Nucleus accumbens (tissue), 56 donors: ENCODE results near the gene GIT2.

Experiments
- DNase-seq, 56 donors: peaks; one replicate each; lab custom pipeline; 2025; lab: John Stamatoyannopoulos, UW

Gene GIT2

GRCh38 chr12:110007881-110008280, 11.7 kb upstream of the GIT2 start:
- no peak for DNase-seq

- DNase-seq: no peak
These were observed 9.9 kb upstream of the GIT2 start for GRCh38 chr12:110006115-110006514.

- DNase-seq: no peak
These were observed 9.3 kb upstream of the GIT2 start for GRCh38 chr12:110005319-110005973.

DNA sequence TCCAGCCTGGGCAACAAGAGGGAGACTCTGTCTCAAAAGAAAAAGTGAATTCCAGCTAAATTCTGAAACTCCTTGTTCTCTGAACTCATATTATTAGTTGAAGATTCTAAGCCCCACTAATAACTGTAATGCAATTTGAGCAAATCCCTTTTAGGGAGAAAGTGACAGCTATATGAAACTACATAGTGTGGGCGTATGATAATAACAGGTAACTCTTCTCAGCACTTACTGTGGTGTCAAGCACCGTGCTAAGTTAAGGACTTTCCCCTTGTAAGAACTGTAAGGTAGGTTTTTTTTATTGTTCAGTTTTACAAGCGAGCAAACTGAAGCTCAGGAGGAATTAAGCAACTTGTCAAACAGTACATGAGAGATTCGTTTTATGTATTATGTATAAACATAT, 8.4 kb upstream of the GIT2 start:
- peak in 4 of 56 donors; percentile 12 to 34 (median 22) for DNase-seq

DNA sequence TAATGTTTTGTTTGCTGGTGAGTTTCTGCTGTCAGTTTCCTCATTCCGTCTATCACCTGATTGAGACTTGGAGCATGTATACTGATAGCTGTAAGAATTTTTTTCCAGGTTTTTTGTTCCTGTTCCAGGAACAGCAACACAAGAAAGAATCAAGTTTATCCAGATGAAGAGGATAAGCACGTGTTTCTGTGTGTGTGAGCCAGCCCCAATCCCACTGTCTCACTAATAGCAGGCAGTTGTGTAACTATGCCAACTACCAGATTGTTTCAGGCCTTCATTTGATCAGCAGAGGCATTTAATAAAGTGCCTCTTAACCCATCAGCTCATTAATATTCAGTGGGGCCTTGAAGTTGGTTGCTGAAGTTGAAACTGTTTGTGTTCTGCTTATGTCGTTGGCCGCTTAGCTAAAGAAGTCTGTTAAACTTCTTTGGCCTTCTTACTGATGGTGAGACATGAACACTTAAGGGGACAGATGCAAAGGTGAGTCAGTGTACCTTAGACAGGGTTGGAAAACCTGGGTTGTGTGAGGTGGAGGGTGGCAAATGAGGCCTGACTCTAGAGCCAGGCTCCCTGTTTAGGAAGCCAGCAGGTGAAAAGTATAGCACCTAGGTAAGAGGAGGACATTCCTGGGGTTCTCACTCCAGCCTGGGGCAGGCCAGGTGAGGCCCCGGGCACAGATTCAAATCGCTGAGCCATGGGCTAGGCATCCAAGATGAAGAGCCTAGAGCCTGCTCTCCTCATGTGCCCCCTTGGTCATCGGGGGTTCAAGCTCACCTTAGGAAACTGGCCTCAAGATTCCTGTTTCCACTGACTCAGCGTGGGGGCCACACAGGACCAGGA, 6.7 kb upstream of the GIT2 start:
- peak in 3 of 56 donors; percentile 8 to 20 (median 18) for DNase-seq

- no peak for DNase-seq
These were observed 5.4 kb upstream of the GIT2 start for GRCh38 chr12:110001596-110001995.

DNA sequence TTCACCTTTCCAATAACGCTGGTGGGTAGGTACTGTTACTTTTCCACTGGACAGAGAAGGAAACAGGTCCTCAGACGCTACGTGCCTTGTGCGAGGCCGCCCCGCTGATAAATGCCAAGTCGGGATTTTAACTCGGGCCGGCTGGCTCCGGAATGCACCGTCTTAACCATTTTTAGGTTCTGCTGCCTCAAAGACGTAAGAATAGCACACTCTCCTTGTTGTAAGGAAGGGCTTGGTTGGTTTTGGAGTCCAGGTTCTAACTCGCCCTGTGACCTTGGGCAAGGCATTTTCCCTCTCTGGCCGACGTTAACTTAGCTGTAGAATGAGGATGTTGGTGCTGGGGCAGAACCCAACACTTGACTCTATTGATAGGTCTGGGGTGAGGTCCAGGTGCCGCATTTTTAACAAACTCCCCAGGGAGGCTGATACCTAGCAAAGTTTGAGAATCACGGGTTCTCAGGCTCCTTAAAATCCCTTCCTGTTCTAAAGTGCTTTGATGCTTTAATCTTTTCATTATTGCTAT, 3.9 kb upstream of the GIT2 start:
- DNase-seq: peak in 10 of 56 donors; percentile 5 to 32 (median 16)

- DNase-seq: peak in 2 of 56 donors; percentile 43 to 47
These were observed 3.4 kb upstream of the GIT2 start for GRCh38 chr12:109999649-109999971.

DNA sequence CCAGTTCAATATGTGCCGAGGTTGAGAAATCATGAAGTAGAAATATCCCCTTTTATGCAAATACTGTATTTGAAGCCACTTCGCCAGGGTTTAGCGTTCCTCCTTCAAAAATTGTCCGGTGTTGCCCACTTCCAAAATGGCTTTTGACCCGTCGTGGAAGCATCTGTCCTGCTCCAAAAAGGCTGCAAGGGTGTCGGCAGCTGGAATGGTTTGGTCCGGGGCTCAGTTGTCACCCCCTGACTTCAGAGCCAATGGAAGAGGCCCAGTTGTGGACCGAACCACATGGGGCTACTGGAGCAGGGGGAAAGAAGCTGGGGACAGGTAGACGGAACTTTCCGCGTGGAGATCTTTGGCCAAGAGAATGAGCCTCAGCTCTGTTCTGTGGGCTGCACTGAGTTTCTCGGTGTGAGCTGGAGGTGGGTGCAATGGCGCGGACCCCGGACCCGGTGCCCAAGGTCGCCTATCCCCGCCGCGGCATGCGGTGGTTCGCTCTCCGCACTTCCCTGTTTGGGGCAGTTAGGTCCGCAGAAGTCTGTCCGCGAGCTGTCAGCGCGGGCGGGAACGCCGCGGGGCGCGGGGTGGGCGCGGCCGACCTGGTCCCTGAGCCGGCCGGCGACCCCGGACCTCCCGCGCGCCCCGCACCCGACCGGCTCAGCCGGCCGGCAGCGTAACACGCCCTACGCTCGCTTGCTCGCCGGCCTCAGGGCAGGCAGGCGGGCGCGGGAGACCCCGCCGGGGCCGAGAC, 2.9 kb upstream of the GIT2 start, which contains the start of gene ANKRD13A:
ANKRD13A (plus strand) TSS at position 527 of the 745 bp plus-strand sequence. CDS start 259 bp downstream, outside the sequence.
- peak; percentile 41 to 96 (median 86) for DNase-seq

DNA sequence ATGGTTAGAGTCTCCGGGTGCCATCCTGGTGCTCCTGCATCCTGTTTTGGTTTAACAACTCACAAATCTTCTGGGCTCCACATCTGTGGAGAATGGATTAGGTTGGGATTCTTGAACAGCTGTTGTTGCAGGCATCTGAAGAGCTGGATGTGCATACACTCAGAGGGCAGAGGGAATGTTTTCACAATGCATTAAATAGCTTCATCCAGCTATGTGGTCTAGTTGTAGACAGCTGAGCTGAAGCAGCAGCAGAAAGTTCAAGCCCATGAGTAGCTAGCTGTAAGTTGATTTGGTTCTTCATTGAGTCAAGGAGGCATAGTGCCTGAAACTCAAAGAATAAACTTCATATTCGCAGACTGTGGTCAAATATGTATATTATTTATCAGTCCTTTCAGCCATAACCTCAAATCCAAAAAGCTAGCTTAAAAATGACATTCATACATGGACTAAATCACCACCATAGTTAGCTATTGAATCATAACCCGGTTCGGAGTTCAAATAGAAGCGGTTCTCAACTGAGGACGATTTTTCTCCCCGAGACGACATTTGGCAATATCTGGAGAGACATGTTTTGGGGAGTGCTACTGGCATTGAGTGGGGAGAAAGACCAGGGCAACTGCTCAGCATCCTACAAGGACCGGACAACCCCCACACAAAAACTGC, 2.2 kb upstream of the GIT2 start:
- no peak for DNase-seq

DNA sequence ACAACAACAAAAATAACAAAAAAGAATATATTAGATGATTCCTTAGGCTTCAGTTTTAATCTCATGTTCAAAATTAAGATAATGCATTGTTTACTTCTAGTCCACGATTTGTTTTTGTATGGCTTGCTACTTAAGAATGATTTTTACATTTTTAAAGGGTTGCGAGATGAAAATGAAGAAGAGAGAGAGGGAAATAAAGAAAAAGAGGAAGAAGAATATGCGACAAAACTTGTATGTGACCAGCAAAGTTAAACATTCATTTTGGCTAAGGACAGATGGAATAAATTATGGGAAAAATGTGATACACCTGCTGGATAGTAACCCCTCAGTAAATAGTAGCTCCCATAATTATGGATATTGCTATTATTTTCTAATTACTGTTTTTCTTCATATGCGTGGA, 1.2 kb upstream of the GIT2 start:
- no peak for DNase-seq

- no peak for DNase-seq
These were observed 300 bp upstream of the GIT2 start for GRCh38 chr12:109996483-109996853.

DNA sequence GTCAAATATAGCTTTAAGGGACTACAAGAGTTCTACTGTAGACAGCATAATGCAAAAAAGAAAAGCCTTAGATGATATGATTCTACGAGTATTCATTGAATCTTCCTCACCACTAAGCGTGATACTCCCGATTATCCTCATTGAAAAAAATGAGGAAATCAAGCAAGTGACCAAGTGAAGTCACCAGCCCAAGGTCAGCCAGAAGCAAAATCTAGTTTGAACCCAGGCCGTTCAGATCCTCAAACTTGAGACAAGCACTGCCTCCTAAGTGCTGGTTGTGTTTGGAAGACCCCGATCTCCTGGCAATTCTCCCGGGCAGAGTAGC, 845 bp downstream of the GIT2 start:
- DNase-seq: peak in 2 of 56 donors; percentile 43 to 47

- DNase-seq: no peak
These were observed 1.6 kb downstream of the GIT2 start for GRCh38 chr12:109994401-109995175.

DNA sequence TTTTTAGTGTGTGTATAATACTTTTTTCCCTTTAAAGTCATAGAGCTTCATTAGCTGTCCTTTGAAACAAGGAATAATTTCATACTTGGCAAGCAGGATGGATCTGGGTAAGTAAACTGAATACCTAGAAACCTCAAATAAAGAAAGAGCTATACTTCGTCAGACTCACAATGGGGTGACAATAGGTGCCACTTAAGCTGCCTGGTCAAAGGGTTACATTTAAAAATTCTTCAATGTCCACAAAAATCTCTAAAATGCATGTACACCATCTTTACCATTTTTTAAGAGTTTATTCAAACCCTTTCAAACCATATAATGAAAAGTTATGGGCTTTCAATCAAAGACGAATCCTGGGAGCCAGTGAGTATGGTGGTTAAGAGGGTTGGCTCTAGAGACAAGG, 3.1 kb downstream of the GIT2 start:
- no peak for DNase-seq

DNA sequence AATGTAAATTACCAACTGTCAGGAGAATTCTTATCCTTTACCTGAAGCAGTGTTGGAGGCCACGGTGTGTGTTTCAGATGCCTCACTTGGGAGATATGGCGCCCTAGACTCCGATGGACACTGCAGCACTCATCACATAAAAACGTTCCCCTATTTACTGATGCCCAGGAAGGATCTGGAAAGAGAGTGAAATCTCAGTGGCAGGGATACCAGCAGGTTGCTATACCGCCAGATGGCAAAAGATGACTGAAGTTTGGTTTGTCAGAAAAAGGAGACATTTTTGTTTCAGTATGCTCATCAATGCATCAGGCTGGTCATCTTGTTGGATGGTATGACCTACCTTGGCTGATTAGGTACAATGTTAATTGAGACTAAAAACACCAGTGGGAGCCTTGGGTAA, 4.6 kb downstream of the GIT2 start:
- no peak for DNase-seq

DNA sequence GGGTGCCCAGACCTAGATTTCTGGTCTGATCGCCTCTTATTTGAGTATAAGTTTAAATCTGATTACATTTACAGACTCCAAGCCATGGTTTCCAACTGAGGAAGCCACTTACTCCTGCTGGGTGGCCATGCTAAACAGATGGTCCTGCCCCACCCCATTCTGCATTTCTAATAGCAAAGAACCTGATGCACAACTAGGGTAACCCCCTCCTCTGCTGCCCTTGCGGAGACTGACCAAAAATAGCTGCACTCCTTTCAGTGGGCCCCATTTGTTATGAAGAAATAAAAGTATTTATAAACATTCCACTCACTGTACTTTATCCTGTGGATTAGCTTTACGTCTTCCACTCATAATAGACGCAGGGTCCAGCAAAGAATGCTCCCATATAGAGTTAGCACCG, 6.8 kb downstream of the GIT2 start:
- DNase-seq: no peak

DNA sequence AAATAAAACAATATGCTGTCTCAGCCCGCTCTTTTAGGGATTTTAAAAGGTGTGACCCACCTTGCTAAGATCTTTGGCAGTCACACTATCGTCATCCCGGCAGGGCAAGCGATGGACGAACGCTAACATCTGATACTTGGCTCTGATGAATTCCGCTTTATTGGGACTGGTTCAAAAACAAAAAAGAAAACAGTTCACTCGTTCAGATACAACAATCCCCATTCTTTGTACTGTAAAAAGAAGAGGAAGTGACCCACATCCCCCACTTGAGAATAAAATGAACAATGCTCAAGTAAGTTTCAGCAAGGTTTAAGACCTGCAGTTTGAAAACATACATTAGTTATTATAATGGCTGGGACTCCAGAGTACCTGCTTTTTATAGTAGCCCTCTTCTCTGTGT, 7.3 kb downstream of the GIT2 start:
- DNase-seq: no peak

DNA sequence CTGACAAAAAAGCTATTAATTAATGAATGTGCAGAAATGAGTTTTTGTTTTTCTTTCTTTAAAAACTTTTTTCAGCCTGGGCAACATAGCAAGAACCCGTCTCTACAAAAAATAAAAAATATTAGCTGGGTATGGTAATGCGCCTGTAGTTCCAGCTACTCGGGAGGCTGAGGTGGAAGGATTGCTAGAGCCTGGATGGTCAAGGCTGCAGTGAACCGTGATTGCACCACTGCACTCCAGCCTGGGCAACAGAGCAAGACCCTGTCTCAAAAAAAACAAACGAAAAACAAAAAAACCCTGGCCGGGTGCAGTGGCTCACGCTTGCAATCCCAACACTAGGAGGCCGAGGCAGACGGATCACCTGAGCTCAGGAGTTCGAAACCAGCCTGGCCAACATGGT, 7.9 kb downstream of the GIT2 start:
- DNase-seq: no peak

DNA sequence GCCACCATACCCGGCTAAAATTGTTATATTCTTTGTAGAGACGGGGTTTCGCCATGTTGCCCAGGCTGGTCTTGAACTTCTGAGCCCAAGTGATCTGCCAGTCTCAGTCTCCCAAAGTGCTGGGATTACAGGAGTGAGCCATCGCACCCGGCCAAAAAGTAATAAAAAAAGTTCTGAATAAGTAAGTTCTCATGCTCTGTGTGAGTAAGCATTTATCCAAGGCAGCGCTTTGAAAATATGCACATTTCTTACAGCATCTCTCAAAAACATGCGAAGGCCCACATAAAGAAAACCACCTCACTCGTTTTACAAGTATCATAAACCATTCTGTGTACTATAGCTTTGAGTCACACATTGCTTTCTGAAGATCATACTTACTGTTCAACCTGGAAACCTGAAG, 8.6 kb downstream of the GIT2 start:
- no peak for DNase-seq
